K562 (cell line): ENCODE measurements around the gene MYRIP. TPM values are rescaled to one million over a fixed set of nuclear protein-coding genes. Genes with fewer than 3 reads are reported as not detected.

Source experiments
- ATAC-seq: fragments of 200-7000 bp; cut with Tn5 transposase; 3 replicates; pipeline ENCODE4 v1.9.1; 2020; ENCODE audit warnings: moderate library complexity
- BruUV-seq: library from RNA; stranded (reverse); fragments of 400-500 nt; replicated peaks from 2 replicates; lab custom pipeline; 2021; lab: Mats Ljungman, UMichigan
- CTCF ChIA-PET: fragments of 300-600 bp; formaldehyde crosslinking; extraction: SDS; loops from one replicate; lab custom pipeline; 2021; ENCODE audit warnings: low intra/inter-chr PET ratio; lab: Yijun Ruan, JAX
- POLR2A ChIA-PET: fragments of 300-600, 350-650 bp; sonication (Branson Sonifier 250); formaldehyde crosslinking; extraction: SDS; loops from one replicate; lab custom pipeline; 2021; ENCODE audit warnings: antibody characterized with exemption, inconsistent platforms; lab: Yijun Ruan, JAX
- DNase-seq, 4 experiments: peaks; one replicate each; pipeline versions ENCODE4 v3.0.0 to v3.0.0-alpha.2; 2011 to 2018; ENCODE audit warnings: low spot score in 3 of 4, mixed read lengths in 3 of 4; ENCODE audit errors: extremely low read depth in 1 of 4
- FAIRE-seq: peaks from 2 replicates; lab custom pipeline; 2011; peaks lifted over from hg19 to GRCh38; lab: Jason Lieb, UNC
- H2AFZ ChIP-seq: 2 replicates; pipeline ENCODE4 v1.6.0; 2011; ENCODE audit warnings: low read depth, low read length, control low read depth, inconsistent platforms
- H3K27ac ChIP-seq: fragments of 200-600 bp; 3 replicates; pipeline ENCODE4 v1.8.0; 2011; ENCODE audit warnings: low read depth, mild to moderate bottlenecking, control low read depth, inconsistent platforms, low read length, moderate library complexity, mixed read lengths; ENCODE audit errors: extremely low read depth
- H3K27me3 ChIP-seq, 2 experiments: fragments of 300-600 bp in 1 of 2; 2 replicates in 1 of 2; 3 replicates in 1 of 2; pipeline versions ENCODE4 v1.6.0 to v1.8.0; 2011; ENCODE audit warnings: inconsistent platforms in 2 of 2, low read length in 2 of 2, mild to moderate bottlenecking in 1 of 2, mixed read lengths in 1 of 2, moderate library complexity in 1 of 2; ENCODE audit not compliant: control insufficient read depth in 2 of 2, insufficient read depth in 2 of 2
- H3K36me3 ChIP-seq: fragments of 300-600 bp; 3 replicates; pipeline ENCODE4 v1.8.0; 2011; ENCODE audit warnings: mild to moderate bottlenecking, low read length, inconsistent platforms; ENCODE audit not compliant: control insufficient read depth, insufficient read depth
- H3K4me1 ChIP-seq, 2 experiments: fragments of 200-600 bp in 1 of 2; replicated peaks in 1 of 2; 2 replicates in 1 of 2; 3 replicates in 1 of 2; pipeline versions ENCODE4 v1.5.1 to v1.8.0; 2011; ENCODE audit warnings: inconsistent platforms in 2 of 2, low read length in 2 of 2, mild to moderate bottlenecking in 1 of 2, mixed read lengths in 1 of 2, moderate library complexity in 1 of 2; ENCODE audit not compliant: control insufficient read depth in 2 of 2, insufficient read depth in 2 of 2
- H3K4me2 ChIP-seq: 2 replicates; pipeline ENCODE4 v1.6.1; 2011; ENCODE audit warnings: low read length, control low read depth, inconsistent platforms, mixed read lengths; ENCODE audit not compliant: insufficient read depth
- H3K4me3 ChIP-seq: fragments of 200-600 bp; sonication (generic), shearing (Covaris generic); 2 replicates; pipeline ENCODE4 v1.5.1; 2016; ENCODE audit warnings: control low read depth, inconsistent platforms
- H3K79me2 ChIP-seq: fragments of 200-600 bp; 3 replicates; pipeline ENCODE4 v1.8.0; 2011; ENCODE audit warnings: low read length, inconsistent platforms; ENCODE audit not compliant: control insufficient read depth, insufficient read depth
- H3K9ac ChIP-seq, 2 experiments: 2 replicates each; pipeline versions ENCODE4 v1.6.0 to v1.6.1; 2011; ENCODE audit warnings: low read depth in 2 of 2, low read length in 2 of 2, control low read depth in 1 of 2, inconsistent platforms in 1 of 2, mild to moderate bottlenecking in 1 of 2, mixed read lengths in 1 of 2; ENCODE audit not compliant: insufficient read depth in 1 of 2
- H3K9me1 ChIP-seq: one replicate; pipeline ENCODE4 v1.6.0; 2011; ENCODE audit warnings: inconsistent platforms, mild to moderate bottlenecking, low read length, moderate library complexity; ENCODE audit not compliant: control insufficient read depth, insufficient read depth
- H3K9me3 ChIP-seq: replicated peaks from 2 replicates; pipeline ENCODE4 v1.5.1; 2011; ENCODE audit warnings: low read depth, low read length, inconsistent platforms; ENCODE audit not compliant: control insufficient read depth, insufficient read depth
- H4K20me1 ChIP-seq: replicated peaks from 2 replicates; pipeline ENCODE4 v1.6.1; 2011; ENCODE audit warnings: low read length, inconsistent platforms, mixed read lengths; ENCODE audit not compliant: control insufficient read depth, insufficient read depth
- SREBF2 ChIP-seq: sonication (generic); formaldehyde crosslinking; IDR thresholded peaks from 2 replicates; pipeline ENCODE4 v1.4.0; 2020; ENCODE audit warnings: mild to moderate bottlenecking, missing genetic modification reagents
- ZNF41 ChIP-seq: fragments of 250-450 bp; sonication (Bioruptor Pico); conservative IDR thresholded peaks from 2 replicates; pipeline ENCODE4 v1.4.0; 2020; ENCODE audit warnings: mild to moderate bottlenecking
- WGBS: fragments of 100-300 bp; shearing (Covaris generic); methylation state at CpG from one replicate; pipeline ENCODE4 v1.1.6; 2016; ENCODE audit warnings: low coverage, mixed read lengths; ENCODE audit not compliant: insufficient coverage; ENCODE audit errors: missing lambda C conversion rate; 5-methylcytosine and 5-hydroxymethylcytosine counted together
- in situ Hi-C: fragments of 300-500 bp; cut with MboI; formaldehyde crosslinking; loops from 4 replicates; pipeline ENCODE4 v1.15.0; 2018; ENCODE audit warnings: inconsistent platforms, mixed read lengths
- intact Hi-C: fragments of 100-400 bp; cut with micrococcal nuclease; formaldehyde crosslinking; loops from 2 replicates; pipeline ENCODE4 v1.14.2; 2022
- polyA plus RNA-seq, 8 experiments: library from polyadenylated mRNA; depleted of rRNA in 4 of 8; stranded (reverse) in 5 of 8; unstranded in 3 of 8; fragments of >200 nt; fragmentation: Nextera tagmentation in 2 of 8; fragmentation: Illumina TruSeq in 1 of 8; extraction: Ambion mirVana in 2 of 8; extraction: Trizol in 1 of 8; gene quantifications; 2 replicates each; pipeline versions ENCODE4 v1.2.1 to v1.2.3, GENCODE V29; 2011 to 2014; ENCODE audit warnings: inconsistent platforms in 1 of 8, missing spikeins in 1 of 8
- total RNA-seq, 7 experiments: library from RNA; depleted of rRNA in 6 of 7; stranded (reverse); fragments of >200 nt in 6 of 7; fragmentation: Illumina TruSeq in 2 of 7; extraction: Trizol in 2 of 7; gene quantifications; 2 replicates each; pipeline versions ENCODE4 v1.2.1 to v1.2.3, GENCODE V29; 2011 to 2021; ENCODE audit warnings: low replicate concordance in 1 of 7
- TF ChIP-seq, protein P1 (sequence below): fragments of 450-650 bp; IDR thresholded peaks from 2 replicates; pipeline ENCODE4 v1.6.1; 2016; ENCODE audit warnings: mild to moderate bottlenecking

MYRIP gene
- total and polyA plus RNA-seq, 9 of the 15 experiments (the other 6 are each of a cell fraction or from before 2014, with no cell fraction given), result 0.03 to 0.12 TPM; not detected in 7

DNA sequence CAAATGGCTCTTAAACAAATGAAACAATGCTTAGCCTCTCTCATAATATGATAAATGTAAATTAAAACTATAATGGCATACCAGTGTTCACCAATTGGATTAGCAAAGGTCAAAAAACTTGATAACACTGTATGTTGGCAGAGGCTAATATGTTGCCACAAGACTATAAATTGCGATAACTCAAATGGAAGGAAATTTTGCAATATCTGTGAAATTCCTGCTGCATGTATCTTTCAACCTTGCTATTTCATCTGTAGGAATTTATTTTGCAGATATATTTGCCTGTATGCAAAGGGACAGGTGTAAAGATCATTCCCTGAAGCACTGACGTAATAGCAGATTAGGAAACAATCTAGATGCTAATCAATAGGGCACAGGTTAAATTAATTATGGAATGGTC is 308.7 kb downstream of the MYRIP start:
- 49% methylated on average over 2 of the region's 2 CpGs for WGBS
- Histone ChIP-seq H4K20me1 (no peaks in the 10 kb centered on the region), H2AFZ (no peak overlapping the region), H3K4me1 (no peaks in the 10 kb centered on the region), H3K9me3 (no peaks in the 10 kb centered on the region), H3K9ac (no peak overlapping the region), H3K4me3 (no peak overlapping the region), H3K4me2 (no peak overlapping the region), H3K36me3 (no peaks in the 10 kb centered on the region), H3K79me2 (no peaks in the 10 kb centered on the region), H3K27me3 (no peaks in the 10 kb centered on the region; a peak in 1 of 5 replicates), H3K27ac (no peak overlapping the region), H3K9me1 (no peaks in the 10 kb centered on the region)
- intact Hi-C loops (no loop called here), in situ Hi-C loops (no loop called here)
- CTCF ChIA-PET, result no interaction called here
- no peak for ATAC-seq
- TF ChIP-seq SREBF2 (no peak), ZNF41 (no peak)
- TF ChIP-seq, protein P1, sequence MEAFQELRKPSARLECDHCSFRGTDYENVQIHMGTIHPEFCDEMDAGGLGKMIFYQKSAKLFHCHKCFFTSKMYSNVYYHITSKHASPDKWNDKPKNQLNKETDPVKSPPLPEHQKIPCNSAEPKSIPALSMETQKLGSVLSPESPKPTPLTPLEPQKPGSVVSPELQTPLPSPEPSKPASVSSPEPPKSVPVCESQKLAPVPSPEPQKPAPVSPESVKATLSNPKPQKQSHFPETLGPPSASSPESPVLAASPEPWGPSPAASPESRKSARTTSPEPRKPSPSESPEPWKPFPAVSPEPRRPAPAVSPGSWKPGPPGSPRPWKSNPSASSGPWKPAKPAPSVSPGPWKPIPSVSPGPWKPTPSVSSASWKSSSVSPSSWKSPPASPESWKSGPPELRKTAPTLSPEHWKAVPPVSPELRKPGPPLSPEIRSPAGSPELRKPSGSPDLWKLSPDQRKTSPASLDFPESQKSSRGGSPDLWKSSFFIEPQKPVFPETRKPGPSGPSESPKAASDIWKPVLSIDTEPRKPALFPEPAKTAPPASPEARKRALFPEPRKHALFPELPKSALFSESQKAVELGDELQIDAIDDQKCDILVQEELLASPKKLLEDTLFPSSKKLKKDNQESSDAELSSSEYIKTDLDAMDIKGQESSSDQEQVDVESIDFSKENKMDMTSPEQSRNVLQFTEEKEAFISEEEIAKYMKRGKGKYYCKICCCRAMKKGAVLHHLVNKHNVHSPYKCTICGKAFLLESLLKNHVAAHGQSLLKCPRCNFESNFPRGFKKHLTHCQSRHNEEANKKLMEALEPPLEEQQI, result no peak
- DNase-seq, result no peak
- BruUV-seq, result no TSS peak
- POLR2A ChIA-PET, result no interaction called here
- no peak for FAIRE-seq
